ENCODE data around the gene SH3D21. TPM values are rescaled to one million over a fixed set of nuclear protein-coding genes. Genes with fewer than 3 reads are reported as not detected.

SH3D21 gene
- polyA plus RNA-seq, 1 donor = 2.8 TPM

- DNase-seq (ENCODE audit: low read depth) = no peak
Measured at GRCh38 chr1:36358514-36359084, 52.4 kb downstream of the SH3D21 start.

GRCh38 chr1:36359383-36359782 lies 53.2 kb downstream of the SH3D21 start:
- no peak for DNase-seq (ENCODE audit: low read depth)

- DNase-seq (ENCODE audit: low read depth) = no peak
Measured at GRCh38 chr1:36359911-36360550, 53.9 kb downstream of the SH3D21 start.

GRCh38 chr1:36365381-36365780 lies 59.2 kb downstream of the SH3D21 start:
- DNase-seq (ENCODE audit: low read depth) = no peak

GRCh38 chr1:36366091-36366661 lies 60.0 kb downstream of the SH3D21 start:
- DNase-seq (ENCODE audit: low read depth) = no peak

GRCh38 chr1:36367066-36367465 lies 60.9 kb downstream of the SH3D21 start:
- no peak for DNase-seq (ENCODE audit: low read depth)

GRCh38 chr1:36367798-36368197 lies 61.6 kb downstream of the SH3D21 start:
- DNase-seq (ENCODE audit: low read depth) = no peak

- DNase-seq (ENCODE audit: low read depth) = no peak
Measured at GRCh38 chr1:36369061-36369861, 63.1 kb downstream of the SH3D21 start.

Other genes with a start within 250 kb of the SH3D21 start
- gene TEKT2, start 222.3 kb upstream of the SH3D21 start, polyA plus RNA-seq (ENCODE audit: insufficient read length) = 0.24 TPM
- gene ADPRS, start 217.5 kb upstream of the SH3D21 start, polyA plus RNA-seq (ENCODE audit: insufficient read length) = 24.5 TPM
- gene COL8A2, start 181.1 kb upstream of the SH3D21 start, polyA plus RNA-seq (ENCODE audit: insufficient read length) = 8.9 TPM
- 31.9 TPM for gene TRAPPC3, start 156.9 kb upstream of the SH3D21 start, polyA plus RNA-seq (ENCODE audit: insufficient read length)
- 148 TPM for gene MAP7D1, start 150.2 kb upstream of the SH3D21 start, polyA plus RNA-seq (ENCODE audit: insufficient read length)
- gene THRAP3, start 81.9 kb upstream of the SH3D21 start, polyA plus RNA-seq (ENCODE audit: insufficient read length) = 91.2 TPM
- 29.6 TPM for gene EVA1B, start 17.3 kb downstream of the SH3D21 start, polyA plus RNA-seq (ENCODE audit: insufficient read length)
- 24.2 TPM for gene STK40, start 79.6 kb downstream of the SH3D21 start, polyA plus RNA-seq (ENCODE audit: insufficient read length)
- gene LSM10, start 91.5 kb downstream of the SH3D21 start, polyA plus RNA-seq (ENCODE audit: insufficient read length) = 24.0 TPM
- 6.1 TPM for gene OSCP1, start 144.1 kb downstream of the SH3D21 start, polyA plus RNA-seq (ENCODE audit: insufficient read length)
- 56.3 TPM for gene MRPS15, start 158.0 kb downstream of the SH3D21 start, polyA plus RNA-seq (ENCODE audit: insufficient read length)
- 3.4 TPM for gene CSF3R, start 176.5 kb downstream of the SH3D21 start, polyA plus RNA-seq (ENCODE audit: insufficient read length)

All from forelimb muscle (tissue), 1 donor.